ENCODE results near the gene C6orf47.

DNA sequence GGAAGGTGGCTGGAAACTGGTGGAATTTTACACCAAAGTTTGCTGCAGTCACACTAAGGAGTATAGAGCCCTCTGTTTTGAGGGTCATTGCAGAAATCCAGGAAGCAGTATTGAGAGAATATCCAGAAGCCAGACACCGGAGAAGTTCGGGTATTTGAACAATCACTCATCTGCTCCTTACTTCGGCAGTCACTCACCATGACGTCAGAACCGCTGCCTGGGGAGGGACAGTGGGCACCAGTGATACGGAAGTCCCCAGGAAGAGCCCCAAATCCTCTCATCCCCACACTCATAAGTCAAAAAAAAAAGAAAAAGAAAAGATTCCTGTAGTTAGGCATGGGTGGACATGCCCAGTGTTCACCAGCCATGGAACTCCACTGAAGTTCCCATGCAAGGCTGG is 16.3 kb upstream of the C6orf47 start:
- TF ChIP-seq GATA2 (IDR thresholded peaks at IDR 0.05; ENCODE audit: low read depth, low read length) (no peak), GATA3 (IDR thresholded peaks at IDR 0.05; ENCODE audit: low read depth, low read length) (no peak)

All from SH-SY5Y (cell line).